ENCODE measurements around the gene FAM151A.
A peak's percentile ranks its signal among the peaks of the same experiment; 100 is the strongest.
"Not testable (repeated sequence)": the region's sequence is repeated elsewhere in the genome, so short reads cannot be mapped to it uniquely, and the experiment has no call there.

FAM151A gene

DNA sequence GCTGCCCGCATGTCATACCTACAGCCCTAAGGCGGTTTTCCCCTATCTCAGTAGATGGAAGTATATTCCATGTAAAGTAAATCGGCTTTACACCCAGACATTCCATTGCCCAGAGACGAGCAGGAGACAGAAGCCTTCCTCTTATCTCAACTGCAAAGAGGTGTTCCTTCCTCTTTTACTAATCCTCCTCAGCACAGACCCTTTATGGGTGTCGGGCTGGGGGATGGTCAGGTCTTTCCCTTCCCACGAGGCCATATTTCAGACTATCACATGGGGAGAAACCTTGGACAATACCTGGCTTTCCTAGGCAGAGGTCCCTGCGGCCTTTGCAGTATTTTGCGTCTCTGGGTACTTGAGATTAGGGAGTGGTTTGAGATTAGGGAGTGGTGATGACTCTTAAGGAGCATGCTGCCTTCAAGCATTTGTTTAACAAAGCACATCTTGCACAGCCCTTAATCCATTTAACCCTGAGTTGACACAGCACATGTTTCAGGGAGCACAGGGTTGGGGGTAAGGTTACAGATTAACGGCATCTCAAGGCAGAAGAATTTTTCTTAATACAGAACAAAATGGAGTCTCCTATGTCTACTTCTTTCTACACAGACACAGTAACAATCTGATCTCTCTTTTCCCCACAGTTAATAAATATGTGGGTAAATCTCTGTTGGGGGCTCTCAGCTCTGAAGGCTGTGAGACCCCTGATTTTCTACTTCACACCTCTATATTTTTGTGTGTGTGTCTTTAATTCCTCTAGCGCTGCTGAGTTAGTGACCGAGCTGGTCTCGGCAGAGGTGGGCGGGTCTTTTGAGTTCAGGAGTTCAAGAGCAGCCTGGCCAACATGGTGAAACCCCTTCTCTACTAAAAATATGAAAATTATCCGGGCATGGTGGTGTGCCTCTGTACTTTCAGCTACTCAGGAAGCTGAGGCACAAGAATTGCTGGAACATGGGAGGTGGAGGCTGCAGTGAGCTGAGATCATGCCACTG lies 13.4 kb upstream of the FAM151A start:
- DNase-seq (ENCODE audit: low read depth): not testable (repeated sequence)

DNA sequence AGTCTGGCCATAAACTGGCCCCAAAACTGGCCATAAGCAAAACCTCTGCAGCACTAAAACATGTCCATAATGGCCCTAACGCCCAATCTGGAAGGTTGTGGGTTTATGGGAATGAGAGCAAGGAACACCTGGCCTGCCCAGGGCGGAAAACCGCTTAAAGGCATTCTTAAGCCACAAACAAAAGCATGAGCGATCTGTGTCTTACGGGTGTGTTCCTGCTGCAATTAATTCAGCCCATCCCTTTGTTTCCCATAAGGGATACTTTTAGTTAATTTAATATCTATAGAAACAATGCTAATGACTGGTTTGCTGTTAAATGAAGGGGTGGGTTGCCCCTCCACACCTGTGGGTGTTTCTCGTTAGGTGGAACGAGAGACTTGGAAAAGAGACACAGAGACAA lies 12.5 kb upstream of the FAM151A start:
- not testable (repeated sequence) for DNase-seq (ENCODE audit: low read depth)

- no peak for DNase-seq (ENCODE audit: low read depth)
Observed at GRCh38 chr1:54627196-54627595, 3.9 kb upstream of the FAM151A start.

DNA sequence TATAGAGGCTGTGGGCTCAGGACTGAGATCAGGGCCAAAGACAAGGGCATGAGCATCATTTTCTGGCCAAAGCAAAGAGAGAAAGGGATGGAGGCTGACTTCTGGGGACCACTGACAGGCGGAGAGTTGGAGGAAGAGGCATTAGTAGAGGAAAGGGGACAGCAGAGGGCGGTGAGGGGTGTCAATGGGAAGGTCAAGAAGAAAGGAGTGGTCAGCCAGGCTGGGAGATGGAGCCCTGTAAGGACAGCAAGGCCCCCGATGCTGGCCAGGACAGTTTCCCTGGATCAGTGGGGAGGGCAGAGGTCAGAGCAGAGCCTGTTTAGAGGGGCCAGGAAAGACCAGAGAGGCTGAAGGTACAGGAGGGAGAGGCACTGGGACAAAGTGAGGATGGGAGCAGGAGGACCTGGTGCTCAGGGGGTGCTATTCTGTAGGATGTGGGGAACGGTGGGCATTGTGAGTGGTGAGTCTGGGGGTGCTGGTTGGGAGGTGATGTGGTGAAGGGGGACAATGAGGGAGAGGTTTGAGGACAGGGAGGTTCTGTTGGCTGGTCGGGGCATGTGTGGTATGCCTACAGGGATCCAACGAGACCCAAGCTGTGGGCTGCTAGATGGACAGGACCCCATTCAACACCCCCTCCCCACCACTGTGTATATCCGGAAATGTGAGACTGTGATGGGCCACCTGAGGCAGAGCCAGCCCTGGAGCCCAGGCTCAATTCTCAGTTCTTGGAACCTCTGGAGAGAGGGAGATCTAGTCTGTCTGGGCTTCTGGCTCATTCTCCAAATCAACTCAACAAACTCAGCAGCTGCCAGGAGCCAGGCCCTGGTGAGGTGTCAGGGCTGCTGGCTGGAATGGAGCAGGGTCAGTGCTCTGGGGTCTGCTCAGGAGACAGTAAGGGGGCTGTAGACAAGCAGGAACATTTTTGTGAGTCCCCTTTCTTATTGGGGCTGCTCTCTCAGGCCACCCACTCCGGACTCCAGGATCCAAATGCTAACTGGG lies 1.4 kb upstream of the FAM151A start:
- no peak for DNase-seq (ENCODE audit: low read depth)

DNA sequence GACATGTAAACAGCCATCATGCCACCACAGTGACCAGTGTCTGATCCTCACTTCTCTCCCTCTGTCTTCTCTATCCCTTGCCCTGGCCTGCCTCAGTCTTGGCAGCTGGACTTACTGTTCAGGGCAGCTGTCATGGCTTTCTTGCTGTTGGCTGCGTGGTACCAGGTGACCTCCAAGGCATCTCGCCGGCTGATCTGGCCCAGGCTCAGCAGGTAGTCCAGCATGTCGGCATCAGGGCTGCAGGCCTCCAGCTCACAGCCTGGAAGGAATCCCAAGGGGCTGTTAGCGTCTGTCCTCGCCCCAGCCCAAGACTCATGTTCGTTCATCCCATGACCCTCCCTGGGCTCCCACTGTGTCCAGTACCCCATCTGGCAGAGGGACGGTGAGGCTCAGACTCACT lies 3.6 kb downstream of the FAM151A start:
- no peak for DNase-seq (ENCODE audit: low read depth)

- no peak for DNase-seq (ENCODE audit: low read depth)
Observed at GRCh38 chr1:54615531-54616279, 7.6 kb downstream of the FAM151A start.

GRCh38 chr1:54614563-54614962 lies 8.8 kb downstream of the FAM151A start:
- no peak for DNase-seq (ENCODE audit: low read depth)

GRCh38 chr1:54614024-54614423 lies 9.3 kb downstream of the FAM151A start:
- no peak for DNase-seq (ENCODE audit: low read depth)

- DNase-seq (ENCODE audit: low read depth): no peak
Observed at GRCh38 chr1:54611621-54612020, 11.7 kb downstream of the FAM151A start.

DNA sequence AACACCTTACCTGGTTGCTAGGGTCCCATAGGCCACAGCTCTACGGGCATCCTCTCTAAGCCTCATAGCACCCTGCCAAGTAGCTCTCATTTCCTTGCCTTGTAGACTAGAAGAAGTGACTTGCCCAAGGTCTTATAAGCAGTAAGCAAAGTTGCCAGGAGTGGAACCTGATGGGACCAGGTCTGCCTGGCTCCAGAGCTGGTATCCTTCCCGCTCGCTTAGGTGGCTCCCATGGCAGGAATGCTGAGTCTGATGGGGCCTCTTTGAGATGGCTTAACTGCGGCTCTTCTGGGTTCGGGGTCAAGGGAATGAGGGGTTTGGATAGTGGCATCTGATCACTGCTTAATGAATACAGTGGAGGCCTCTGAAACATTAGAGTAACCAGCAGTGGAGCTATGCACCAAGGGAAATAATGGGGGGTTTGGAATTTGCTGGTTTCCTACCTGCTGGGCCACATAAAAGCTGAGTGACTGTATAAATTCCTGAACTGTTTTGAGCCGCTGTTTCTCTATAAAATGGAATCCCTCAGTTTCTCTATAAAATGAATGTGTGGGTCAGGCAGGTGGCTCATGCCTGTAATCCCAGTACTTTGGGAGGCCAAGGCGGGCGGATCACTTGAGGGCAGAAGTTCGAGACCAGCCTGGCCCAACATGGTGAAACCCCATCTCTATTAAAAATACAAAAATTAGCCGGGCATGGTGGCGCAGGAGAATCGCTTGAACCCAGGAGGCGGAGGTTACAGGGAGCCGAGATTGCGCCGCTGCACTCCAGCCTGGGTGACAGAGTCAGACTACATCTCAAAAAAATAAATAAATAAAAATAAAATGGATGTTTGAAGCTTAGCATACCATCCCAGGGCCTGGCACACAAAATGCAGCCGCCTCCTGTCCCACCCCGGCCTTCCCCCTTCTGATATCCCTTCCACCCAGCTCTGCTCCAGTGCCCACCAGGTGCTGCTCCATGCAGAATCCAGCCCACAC lies 12.4 kb downstream of the FAM151A start:
- DNase-seq (ENCODE audit: low read depth): no peak

- DNase-seq (ENCODE audit: low read depth): no peak
Observed at GRCh38 chr1:54610048-54610447, 13.3 kb downstream of the FAM151A start.

GRCh38 chr1:54609301-54609921 lies 13.9 kb downstream of the FAM151A start:
- DNase-seq (ENCODE audit: low read depth): no peak

DNA sequence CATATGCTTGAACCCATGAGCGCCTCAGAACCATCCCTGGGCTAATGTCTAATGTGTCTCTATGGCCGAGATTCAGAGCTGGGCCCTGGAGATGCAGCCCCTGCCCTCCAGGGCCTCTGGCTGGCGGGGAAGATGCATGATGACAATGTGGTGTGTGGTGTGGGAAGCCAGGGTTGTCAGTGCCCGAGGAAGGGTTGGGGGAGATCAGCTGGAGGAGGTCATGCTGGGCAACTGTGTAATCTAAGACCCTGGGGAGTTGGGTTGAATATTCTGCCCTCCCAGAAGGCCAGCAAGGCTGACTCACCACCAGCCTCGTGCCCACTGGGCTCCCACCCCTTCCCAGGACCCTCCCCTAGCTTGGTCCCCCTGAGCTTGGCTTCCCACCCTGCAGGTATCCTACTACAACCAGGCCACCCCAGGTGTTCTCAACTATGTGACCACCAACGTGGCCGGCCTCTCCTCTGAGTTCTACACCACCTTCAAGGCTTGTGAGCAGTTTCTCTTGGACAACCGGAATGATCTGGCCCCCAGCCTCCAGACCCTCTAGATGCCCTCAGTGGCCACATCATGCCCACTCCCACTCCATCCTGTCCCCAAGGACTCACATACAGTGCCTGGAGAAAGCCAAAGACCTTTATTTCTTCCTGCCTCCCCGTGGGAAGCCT lies 14.6 kb downstream of the FAM151A start:
- no peak for DNase-seq (ENCODE audit: low read depth)

DNA sequence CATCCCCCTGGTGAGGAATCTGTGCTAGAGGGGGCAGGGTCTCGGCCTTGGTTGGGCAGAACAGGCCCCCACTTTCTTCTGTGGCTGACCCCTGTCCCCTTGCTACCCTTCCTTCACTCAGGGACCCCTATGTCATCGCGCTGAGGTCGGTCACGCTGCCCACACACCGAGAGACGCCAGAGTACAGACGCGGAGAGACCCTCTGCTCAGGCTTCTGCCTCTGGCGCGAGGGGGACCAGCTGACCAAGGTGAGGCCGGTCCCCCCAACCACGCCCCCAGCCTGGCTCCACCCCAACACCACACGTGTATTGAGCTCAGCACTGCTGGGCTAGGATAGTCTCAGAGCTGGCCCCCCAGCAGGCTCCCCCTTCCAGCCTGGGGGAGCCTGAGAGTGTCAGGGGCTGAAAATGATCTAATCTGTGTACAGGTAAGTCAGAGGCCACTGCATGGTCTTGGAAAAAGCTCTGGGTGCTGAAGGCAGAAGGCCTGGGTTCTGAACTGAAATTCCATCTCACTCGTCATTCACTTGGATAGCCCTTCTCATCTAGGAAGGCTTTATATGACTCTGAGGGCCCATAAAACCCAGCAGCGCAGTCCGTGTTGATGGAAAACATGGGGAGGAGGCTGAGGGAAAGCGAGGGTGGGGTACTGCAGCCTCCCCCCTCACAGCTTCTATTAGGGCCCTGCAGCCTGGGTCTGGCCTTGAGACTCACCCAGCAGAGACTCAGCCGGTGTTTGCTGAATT lies 15.3 kb downstream of the FAM151A start:
- DNase-seq (ENCODE audit: low read depth): no peak

DNA sequence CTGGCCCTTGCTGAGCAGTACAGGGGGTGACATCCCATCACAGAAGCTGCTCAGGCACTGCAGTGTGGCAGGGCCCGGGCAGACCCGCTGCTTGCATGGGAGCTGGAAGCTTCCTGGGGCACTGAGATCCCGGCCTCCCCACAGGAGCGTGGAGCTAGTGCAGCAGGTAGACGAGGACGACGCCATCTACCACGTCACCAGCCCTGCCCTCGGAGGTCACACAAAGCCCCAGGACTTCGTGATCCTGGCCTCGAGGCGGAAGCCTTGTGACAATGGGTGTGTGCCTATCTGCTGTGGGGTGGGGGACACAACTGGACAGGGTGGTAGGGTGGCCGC lies 16.4 kb downstream of the FAM151A start:
- DNase-seq (ENCODE audit: low read depth): no peak

- DNase-seq (ENCODE audit: low read depth): no peak
Observed at GRCh38 chr1:54606096-54606989, 17.0 kb downstream of the FAM151A start.

- peak; percentile 5 for DNase-seq (ENCODE audit: low read depth)
Observed at GRCh38 chr1:54604572-54605370, 18.6 kb downstream of the FAM151A start.

All from activated T-cell treated with anti-CD3 and anti-CD28 coated beads for 48 hours (primary cell).